ENCODE data around the gene ARHGEF12.
"Not testable (repeated sequence)": the region's sequence is repeated elsewhere in the genome, so short reads cannot be mapped to it uniquely, and the experiment has no call there.

Gene ARHGEF12

GRCh38 chr11:120499859-120500258 lies 163.6 kb downstream of the ARHGEF12 start:
- no peak overlapping the region for H3K4me3 ChIP-seq (ENCODE audit: control insufficient read depth in 1 of 7, extremely low read depth in 1 of 7, insufficient read depth in 4 of 7, low read depth in 2 of 7, low read length in 6 of 7)
- DNase-seq: no peak
- H3K27ac ChIP-seq (ENCODE audit: insufficient read depth in 1 of 2, low read depth in 1 of 2, low read length in 2 of 2, poor library complexity in 1 of 2, severe bottlenecking in 2 of 2): no peak overlapping the region
- no peaks in the 10 kb centered on the region for H3K4me1 ChIP-seq (ENCODE audit: control extremely low read depth in 1 of 4, control insufficient read depth in 4 of 4, insufficient read depth in 4 of 4, low read length in 3 of 4)
- no peaks in the 10 kb centered on the region for H3K9me3 ChIP-seq (ENCODE audit: control extremely low read depth in 1 of 5, control insufficient read depth in 4 of 5, insufficient read depth in 2 of 5, low read depth in 1 of 5, low read length in 4 of 5)
- WGBS (ENCODE audit: insufficient coverage): 100% methylated on average over 1 of the region's 5 CpGs
- no peaks in the 10 kb centered on the region for H3K36me3 ChIP-seq (ENCODE audit: control insufficient read depth in 4 of 4, insufficient read depth in 4 of 4, low read length in 3 of 4)
- ChIA-PET POLR2A (no interaction called here), CTCF (interaction anchor here (3.8 kb wide), 1 partner anchor 11 kb away, joined by 16 read pairs; the partner anchor contains the start of gene GRIK4)
- peaks cover 11 to 53% (median 15%) of the 10 kb centered on the region in 5 experiments for H3K27me3 ChIP-seq (replicated peaks in 2 of 5; ENCODE audit: control insufficient read depth in 4 of 5, insufficient read depth in 5 of 5, low read length in 4 of 5)

- WGBS (ENCODE audit: insufficient coverage): 90% methylated on average over 2 of the region's 14 CpGs
- DNase-seq: no peak
- Histone ChIP-seq H3K27me3 (replicated peaks in 2 of 5; ENCODE audit: control insufficient read depth in 4 of 5, insufficient read depth in 5 of 5, low read length in 4 of 5) (peaks cover 11 to 59% (median 18%) of the 10 kb centered on the region in 5 experiments), H3K36me3 (ENCODE audit: control insufficient read depth in 4 of 4, insufficient read depth in 4 of 4, low read length in 3 of 4) (no peaks in the 10 kb centered on the region), H3K27ac (ENCODE audit: insufficient read depth in 1 of 2, low read depth in 1 of 2, low read length in 2 of 2, poor library complexity in 1 of 2, severe bottlenecking in 2 of 2) (no peak overlapping the region), H3K4me3 (ENCODE audit: control insufficient read depth in 1 of 7, extremely low read depth in 1 of 7, insufficient read depth in 4 of 7, low read depth in 2 of 7, low read length in 6 of 7) (no peak overlapping the region), H3K9me3 (ENCODE audit: control extremely low read depth in 1 of 5, control insufficient read depth in 4 of 5, insufficient read depth in 2 of 5, low read depth in 1 of 5, low read length in 4 of 5) (no peaks in the 10 kb centered on the region), H3K4me1 (ENCODE audit: control extremely low read depth in 1 of 4, control insufficient read depth in 4 of 4, insufficient read depth in 4 of 4, low read length in 3 of 4) (no peaks in the 10 kb centered on the region)
- CTCF ChIA-PET: interaction anchor here (1.2 to 3.8 kb wide), 3 partner anchors 10 to 185 kb away, joined by 3 to 16 read pairs (median 6); partner anchors contain the start of gene GRIK4
- POLR2A ChIA-PET: no interaction called here
Observed at GRCh38 chr11:120500414-120501071, 164.3 kb downstream of the ARHGEF12 start.

DNA sequence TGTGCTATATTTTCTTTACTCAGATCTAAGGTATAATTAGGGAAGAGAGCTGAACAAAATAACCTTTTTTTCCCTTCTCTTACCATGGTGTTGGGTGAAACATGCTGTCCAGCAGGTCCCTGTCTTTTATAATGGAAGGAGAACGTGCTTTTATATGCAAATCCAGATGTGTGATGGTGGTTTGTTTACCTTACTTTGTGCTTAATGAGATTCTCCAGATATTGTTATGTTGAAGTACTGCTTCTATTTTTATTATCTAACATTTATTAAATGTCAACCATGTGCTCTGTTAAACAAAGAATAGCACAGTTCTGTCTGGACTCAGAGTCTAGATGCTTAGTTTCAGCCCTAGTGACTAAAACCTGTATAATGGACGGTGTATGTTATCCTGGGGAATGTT lies 165.2 kb downstream of the ARHGEF12 start:
- H3K36me3 ChIP-seq (ENCODE audit: control insufficient read depth in 4 of 4, insufficient read depth in 4 of 4, low read length in 3 of 4): no peaks in the 10 kb centered on the region
- no peak overlapping the region for H3K4me3 ChIP-seq (ENCODE audit: control insufficient read depth in 1 of 7, extremely low read depth in 1 of 7, insufficient read depth in 4 of 7, low read depth in 2 of 7, low read length in 6 of 7)
- no peak for DNase-seq
- H3K9me3 ChIP-seq (ENCODE audit: control extremely low read depth in 1 of 5, control insufficient read depth in 4 of 5, insufficient read depth in 2 of 5, low read depth in 1 of 5, low read length in 4 of 5): no peaks in the 10 kb centered on the region
- H3K4me1 ChIP-seq (ENCODE audit: control extremely low read depth in 1 of 4, control insufficient read depth in 4 of 4, insufficient read depth in 4 of 4, low read length in 3 of 4): no peaks in the 10 kb centered on the region
- no peak overlapping the region for H3K27ac ChIP-seq (ENCODE audit: insufficient read depth in 1 of 2, low read depth in 1 of 2, low read length in 2 of 2, poor library complexity in 1 of 2, severe bottlenecking in 2 of 2)
- POLR2A ChIA-PET: no interaction called here
- CTCF ChIA-PET: interaction anchor here (0.6 to 3.8 kb wide), 4 partner anchors 9 to 404 kb away, joined by 3 to 16 read pairs (median 4); partner anchors contain the start of gene GRIK4
- H3K27me3 ChIP-seq (replicated peaks in 2 of 5; ENCODE audit: control insufficient read depth in 4 of 5, insufficient read depth in 5 of 5, low read length in 4 of 5): peaks cover 13 to 67% (median 23%) of the 10 kb centered on the region in 5 experiments
- no CpG with 5 or more reads among the region's 2 CpGs for WGBS (ENCODE audit: insufficient coverage)

- POLR2A ChIA-PET: no interaction called here
- Histone ChIP-seq H3K27ac (ENCODE audit: insufficient read depth in 1 of 2, low read depth in 1 of 2, low read length in 2 of 2, poor library complexity in 1 of 2, severe bottlenecking in 2 of 2) (no peak overlapping the region), H3K9me3 (ENCODE audit: control extremely low read depth in 1 of 5, control insufficient read depth in 4 of 5, insufficient read depth in 2 of 5, low read depth in 1 of 5, low read length in 4 of 5) (no peaks in the 10 kb centered on the region), H3K36me3 (ENCODE audit: control insufficient read depth in 4 of 4, insufficient read depth in 4 of 4, low read length in 3 of 4) (no peaks in the 10 kb centered on the region), H3K27me3 (replicated peaks in 2 of 5; ENCODE audit: control insufficient read depth in 4 of 5, insufficient read depth in 5 of 5, low read length in 4 of 5) (peaks cover 17 to 71% (median 26%) of the 10 kb centered on the region in 5 experiments), H3K4me1 (ENCODE audit: control extremely low read depth in 1 of 4, control insufficient read depth in 4 of 4, insufficient read depth in 4 of 4, low read length in 3 of 4) (no peaks in the 10 kb centered on the region), H3K4me3 (ENCODE audit: control insufficient read depth in 1 of 7, extremely low read depth in 1 of 7, insufficient read depth in 4 of 7, low read depth in 2 of 7, low read length in 6 of 7) (no peak overlapping the region)
- DNase-seq: no peak
- CTCF ChIA-PET: interaction anchor here (1.2 to 3.8 kb wide), 4 partner anchors 9 to 183 kb away, joined by 3 to 16 read pairs (median 6); partner anchors contain the start of gene GRIK4
- 100% methylated on average over 1 of the region's 5 CpGs for WGBS (ENCODE audit: insufficient coverage)
Observed at GRCh38 chr11:120501976-120502755, 166.0 kb downstream of the ARHGEF12 start.

DNA sequence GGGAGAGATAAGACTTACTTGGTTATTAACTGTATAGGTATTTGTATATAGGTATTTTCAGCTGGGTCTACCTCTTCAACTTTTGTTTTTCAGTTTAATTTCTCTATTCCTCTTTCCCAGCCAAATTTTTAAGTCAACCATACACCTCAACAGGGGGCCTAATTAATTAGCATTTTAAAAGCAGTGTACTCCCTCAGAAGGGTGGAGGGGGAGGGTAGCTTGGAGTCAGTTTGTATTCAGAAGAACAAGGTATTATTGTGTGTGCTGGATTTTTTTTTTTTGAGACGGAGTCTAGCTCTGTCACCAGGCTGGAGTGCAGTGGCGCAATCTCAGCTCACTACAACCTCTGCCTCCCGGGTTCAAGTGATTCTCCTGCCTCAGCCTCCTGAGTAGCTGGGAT lies 167.3 kb downstream of the ARHGEF12 start:
- H3K36me3 ChIP-seq (ENCODE audit: control insufficient read depth in 4 of 4, insufficient read depth in 4 of 4, low read length in 3 of 4); DNase-seq; POLR2A ChIA-PET; H3K4me1 ChIP-seq (ENCODE audit: control extremely low read depth in 1 of 4, control insufficient read depth in 4 of 4, insufficient read depth in 4 of 4, low read length in 3 of 4); H3K27ac ChIP-seq (ENCODE audit: insufficient read depth in 1 of 2, low read depth in 1 of 2, low read length in 2 of 2, poor library complexity in 1 of 2, severe bottlenecking in 2 of 2); H3K9me3 ChIP-seq (ENCODE audit: control extremely low read depth in 1 of 5, control insufficient read depth in 4 of 5, insufficient read depth in 2 of 5, low read depth in 1 of 5, low read length in 4 of 5); H3K4me3 ChIP-seq (ENCODE audit: control insufficient read depth in 1 of 7, extremely low read depth in 1 of 7, insufficient read depth in 4 of 7, low read depth in 2 of 7, low read length in 6 of 7): not testable (repeated sequence)
- CTCF ChIA-PET: interaction anchor here (1.9 kb wide), 1 partner anchor 182 kb away, joined by 7 read pairs; no protein-coding TSS in a partner anchor
- H3K27me3 ChIP-seq (replicated peaks in 2 of 5; ENCODE audit: control insufficient read depth in 4 of 5, insufficient read depth in 5 of 5, low read length in 4 of 5): peaks cover 17 to 70% (median 21%) of the 10 kb centered on the region in 5 experiments
- no CpG with 5 or more reads among the region's 3 CpGs for WGBS (ENCODE audit: insufficient coverage)

- ChIA-PET CTCF (interaction anchor here (1.6 to 2.3 kb wide), 3 partner anchors 174 to 190 kb away, joined by 3 to 7 read pairs (median 5); no protein-coding TSS in a partner anchor), POLR2A (no interaction called here)
- no peaks in the 10 kb centered on the region for H3K4me1 ChIP-seq (ENCODE audit: control extremely low read depth in 1 of 4, control insufficient read depth in 4 of 4, insufficient read depth in 4 of 4, low read length in 3 of 4)
- H3K27me3 ChIP-seq (replicated peaks in 2 of 5; ENCODE audit: control insufficient read depth in 4 of 5, insufficient read depth in 5 of 5, low read length in 4 of 5): peaks cover 19 to 74% (median 21%) of the 10 kb centered on the region in 5 experiments
- H3K4me3 ChIP-seq (ENCODE audit: control insufficient read depth in 1 of 7, extremely low read depth in 1 of 7, insufficient read depth in 4 of 7, low read depth in 2 of 7, low read length in 6 of 7): no peak overlapping the region
- 95% methylated on average over 3 of the region's 7 CpGs for WGBS (ENCODE audit: insufficient coverage)
- no peaks in the 10 kb centered on the region for H3K9me3 ChIP-seq (ENCODE audit: control extremely low read depth in 1 of 5, control insufficient read depth in 4 of 5, insufficient read depth in 2 of 5, low read depth in 1 of 5, low read length in 4 of 5)
- no peak for DNase-seq
- H3K36me3 ChIP-seq (ENCODE audit: control insufficient read depth in 4 of 4, insufficient read depth in 4 of 4, low read length in 3 of 4): no peaks in the 10 kb centered on the region
- no peak overlapping the region for H3K27ac ChIP-seq (ENCODE audit: insufficient read depth in 1 of 2, low read depth in 1 of 2, low read length in 2 of 2, poor library complexity in 1 of 2, severe bottlenecking in 2 of 2)
Observed at GRCh38 chr11:120505801-120506425, 169.7 kb downstream of the ARHGEF12 start.
